Endothelial cell of umbilical vein (primary cell): ENCODE results near the gene CCNT1. TPM values are rescaled to one million over a fixed set of nuclear protein-coding genes. Genes with fewer than 3 reads are reported as not detected.
"Not testable (repeated sequence)": the region's sequence is repeated elsewhere in the genome, so short reads cannot be mapped to it uniquely, and the experiment has no call there.

Experiments used
- BruUV-seq: library from RNA; stranded (reverse); fragments of 400-500 nt; replicated peaks from 2 replicates; lab custom pipeline; 2021; lab: Mats Ljungman, UMichigan
- CTCF ChIA-PET: fragments of 300-600, 350-600 bp; sonication (Branson Sonifier 250); formaldehyde crosslinking; loops from one replicate; lab custom pipeline; 2021; ENCODE audit warnings: antibody characterized with exemption, inconsistent platforms; lab: Charles Lee
- POLR2A ChIA-PET: fragments of 300-600, 350-600 bp; sonication (Branson Sonifier 250); formaldehyde crosslinking; loops from one replicate; lab custom pipeline; 2021; ENCODE audit warnings: antibody characterized with exemption, inconsistent platforms; lab: Charles Lee
- DNase-seq: peaks from one replicate; pipeline ENCODE4 v3.0.0-alpha.2; 2011; ENCODE audit warnings: low read depth, low spot score
- FAIRE-seq: peaks from 2 replicates; lab custom pipeline; 2011; peaks lifted over from hg19 to GRCh38; lab: Jason Lieb, UNC
- H2AFZ ChIP-seq: 2 replicates; pipeline ENCODE4 v1.6.0; 2012; ENCODE audit warnings: low read depth, low read length, control low read depth, inconsistent platforms
- H3K27ac ChIP-seq: 2 replicates; pipeline ENCODE4 v1.5.1; 2011; ENCODE audit warnings: low read depth, mild to moderate bottlenecking, control low read depth, low read length, moderate library complexity; ENCODE audit not compliant: insufficient read depth
- H3K27me3 ChIP-seq, 2 experiments: 2 replicates each; pipeline versions ENCODE4 v1.6.0 to v1.6.1; 2011; ENCODE audit warnings: low read length in 2 of 2, mixed read lengths in 1 of 2; ENCODE audit not compliant: control insufficient read depth in 2 of 2, insufficient read depth in 2 of 2
- H3K36me3 ChIP-seq, 2 experiments: 2 replicates in 1 of 2; 3 replicates in 1 of 2; pipeline ENCODE4 v1.5.1; 2011; ENCODE audit warnings: low read length in 2 of 2, mild to moderate bottlenecking in 1 of 2, moderate library complexity in 1 of 2; ENCODE audit not compliant: control insufficient read depth in 2 of 2, insufficient read depth in 2 of 2; ENCODE audit errors: extremely low read depth in 1 of 2
- H3K4me1 ChIP-seq: 3 replicates; pipeline ENCODE4 v1.5.1; 2011; ENCODE audit warnings: mild to moderate bottlenecking, low read length; ENCODE audit not compliant: control insufficient read depth, insufficient read depth; ENCODE audit errors: extremely low read depth
- H3K4me2 ChIP-seq: 2 replicates; pipeline ENCODE4 v1.6.1; 2011; ENCODE audit warnings: low read length, control low read depth, mixed read lengths; ENCODE audit not compliant: insufficient read depth
- H3K4me3 ChIP-seq, 3 experiments: fragments of 200-600 bp in 1 of 3; sonication (generic), shearing (Covaris generic) in 1 of 3; replicated peaks in 1 of 3; 2 replicates each; pipeline ENCODE4 v1.5.1; 2011 to 2016; ENCODE audit warnings: control low read depth in 3 of 3, low read length in 3 of 3, mild to moderate bottlenecking in 2 of 3, inconsistent platforms in 1 of 3, low read depth in 1 of 3, moderate library complexity in 1 of 3; ENCODE audit not compliant: insufficient read depth in 1 of 3
- H3K79me2 ChIP-seq: 2 replicates; pipeline ENCODE4 v1.6.0; 2012; ENCODE audit warnings: low read length, inconsistent platforms; ENCODE audit not compliant: control insufficient read depth, insufficient read depth
- H3K9ac ChIP-seq: replicated peaks from 2 replicates; pipeline ENCODE3; 2011; ENCODE audit warnings: low read length, control low read depth; ENCODE audit not compliant: insufficient read depth; ENCODE audit errors: extremely low read depth
- H3K9me1 ChIP-seq: replicated peaks from 3 replicates; pipeline ENCODE4 v1.6.0; 2011; ENCODE audit warnings: mild to moderate bottlenecking, low read length; ENCODE audit not compliant: control insufficient read depth, insufficient read depth; ENCODE audit errors: extremely low read depth
- H3K9me3 ChIP-seq: replicated peaks from 2 replicates; pipeline ENCODE4 v1.5.1; 2012; ENCODE audit warnings: low read length, inconsistent platforms; ENCODE audit not compliant: control insufficient read depth, insufficient read depth
- H4K20me1 ChIP-seq: replicated peaks from 2 replicates; pipeline ENCODE3; 2011; ENCODE audit warnings: mild to moderate bottlenecking, low read length; ENCODE audit not compliant: control insufficient read depth, insufficient read depth; ENCODE audit errors: extremely low read depth
- EZH2 ChIP-seq: IDR thresholded peaks from 2 replicates; pipeline ENCODE4 v1.6.1; 2012; ENCODE audit warnings: borderline replicate concordance, low read depth, mild to moderate bottlenecking, moderate library complexity, low read length, inconsistent platforms; ENCODE audit not compliant: severe bottlenecking
- FOS ChIP-seq: IDR thresholded peaks from 2 replicates; pipeline ENCODE4 v1.6.1; 2011; ENCODE audit warnings: mild to moderate bottlenecking, low read length, moderate library complexity, borderline replicate concordance; ENCODE audit not compliant: insufficient read depth
- GATA2 ChIP-seq: IDR thresholded peaks from 2 replicates; pipeline ENCODE4 v1.7.0; 2011; ENCODE audit warnings: low read depth, mild to moderate bottlenecking, moderate library complexity, mixed read lengths, low read length; ENCODE audit not compliant: insufficient read length, insufficient read depth
- JUN ChIP-seq: IDR thresholded peaks from 2 replicates; pipeline ENCODE4 v1.6.1; 2011; ENCODE audit warnings: borderline replicate concordance, low read depth; ENCODE audit not compliant: insufficient read length, insufficient read depth
- MAX ChIP-seq: IDR thresholded peaks from 2 replicates; pipeline ENCODE4 v1.6.1; 2011; ENCODE audit not compliant: insufficient read depth, insufficient read length
- MYC ChIP-seq: IDR thresholded peaks from one replicate; pipeline ENCODE4 v1.6.1; 2011; ENCODE audit warnings: mild to moderate bottlenecking, low read depth, low read length
- POLR2A ChIP-seq: IDR thresholded peaks from 2 replicates; pipeline ENCODE4 v1.6.1; 2012; ENCODE audit warnings: low read depth, mild to moderate bottlenecking, control low read depth, low read length
- POLR2AphosphoS5 ChIP-seq: IDR thresholded peaks from 2 replicates; pipeline ENCODE4 v1.6.1; 2012; ENCODE audit warnings: low read depth, mild to moderate bottlenecking, control low read depth, low read length, moderate library complexity; ENCODE audit not compliant: insufficient read depth
- dilution Hi-C: fragments of 300-500 bp; cut with MboI; formaldehyde crosslinking; loops from one replicate; pipeline ENCODE4 v1.15.0; 2019; ENCODE audit warnings: low sequenced_read_pairs; ENCODE audit not compliant: extremely low pct_ligation_motif_present
- intact Hi-C: fragments of 100-400 bp; cut with micrococcal nuclease; formaldehyde crosslinking; loops from one replicate; pipeline ENCODE4 v1.10.0; 2022
- polyA plus RNA-seq, 4 experiments: library from polyadenylated mRNA; depleted of rRNA in 3 of 4; stranded (reverse) in 3 of 4; unstranded in 1 of 4; fragments of >200 nt; gene quantifications; 2 replicates each; pipeline versions ENCODE4 v1.2.1 to v1.2.3, GENCODE V29; 2011 to 2012; ENCODE audit warnings: missing spikeins in 1 of 4
- total RNA-seq: library from RNA; stranded (reverse); gene quantifications from 2 replicates; pipeline ENCODE4 v1.2.3, GENCODE V29; 2021
- TF ChIP-seq, protein P1 (sequence below), 2 donors: IDR thresholded peaks; 1 replicate in 1 of 2; 2 replicates in 1 of 2; pipeline ENCODE4 v1.5.1; 2011; ENCODE audit warnings: low read length in 2 of 2, mild to moderate bottlenecking in 2 of 2, moderate library complexity in 2 of 2, control low read depth in 1 of 2, inconsistent platforms in 1 of 2, low read depth in 1 of 2; ENCODE audit not compliant: insufficient read depth in 1 of 2; ENCODE audit errors: extremely low read depth in 1 of 2

Gene CCNT1
- total and polyA plus RNA-seq, 2 donors (not counting 3 experiments of a cell fraction or from before 2014, with no cell fraction given) = 10.6 to 33.0 TPM

GRCh38 chr12:48716168-48716492, 377 bp downstream of the CCNT1 start:
- intact Hi-C loops (loop anchor here (1.0 to 5.0 kb wide), 3 partner anchors 34 to 959 kb away; partner anchors contain the start of genes ADCY6, KANSL2 and RAPGEF3), dilution Hi-C loops (no loop called here)
- peaks cover 2 to 8% of the 10 kb centered on the region in 2 experiments for H3K36me3 ChIP-seq
- peak overlapping the region; percentile 92 for H3K4me2 ChIP-seq
- H3K9ac ChIP-seq = peak overlapping the region; percentile 98
- peak overlapping the region; percentile 0 for H2AFZ ChIP-seq
- peak overlapping the region; percentile 65 to 92 (median 71) for H3K4me3 ChIP-seq
- DNase-seq = no peak
- H3K9me1 ChIP-seq = no peaks in the 10 kb centered on the region
- no TSS peak for BruUV-seq
- no peaks in the 10 kb centered on the region for H3K9me3 ChIP-seq
- no peak for FAIRE-seq
- peaks cover 16% of the 10 kb centered on the region for H3K4me1 ChIP-seq
- H3K27ac ChIP-seq = peak overlapping the region; percentile 90
- ChIA-PET POLR2A (interaction anchor here (0.9 kb wide), 1 partner anchor 34 kb away, joined by 3 read pairs; no protein-coding TSS in a partner anchor), CTCF (no interaction called here)
- no peaks in the 10 kb centered on the region for H3K27me3 ChIP-seq
- TF ChIP-seq MYC (no peak), POLR2A (peak; percentile 7)
- H4K20me1 ChIP-seq = no peaks in the 10 kb centered on the region
- H3K79me2 ChIP-seq = peaks cover 46% of the 10 kb centered on the region

GRCh38 chr12:48712209-48712608, 4.3 kb downstream of the CCNT1 start:
- Histone ChIP-seq H3K27ac (no peak overlapping the region), H3K79me2 (peaks cover 79% of the 10 kb centered on the region), H3K36me3 (peaks cover 5 to 8% of the 10 kb centered on the region in 2 experiments), H3K9ac (no peak overlapping the region), H3K4me2 (no peak overlapping the region), H4K20me1 (no peaks in the 10 kb centered on the region), H2AFZ (no peak overlapping the region), H3K9me1 (no peaks in the 10 kb centered on the region), H3K27me3 (no peaks in the 10 kb centered on the region), H3K9me3 (no peaks in the 10 kb centered on the region), H3K4me3 (no peak overlapping the region), H3K4me1 (peaks cover 13% of the 10 kb centered on the region)
- dilution Hi-C loops (no loop called here), intact Hi-C loops (no loop called here)
- no peak for DNase-seq
- ChIA-PET POLR2A (no interaction called here), CTCF (interaction anchor here (1.4 kb wide), 1 partner anchor 14 kb away, joined by 3 read pairs; no protein-coding TSS in a partner anchor)
- FAIRE-seq = no peak
- BruUV-seq = no TSS peak
- TF ChIP-seq FOS (no peak), POLR2AphosphoS5 (no peak), GATA2 (no peak), JUN (no peak), EZH2 (no peak), MAX (no peak), POLR2A (no peak), MYC (no peak)
- TF ChIP-seq, protein P1, sequence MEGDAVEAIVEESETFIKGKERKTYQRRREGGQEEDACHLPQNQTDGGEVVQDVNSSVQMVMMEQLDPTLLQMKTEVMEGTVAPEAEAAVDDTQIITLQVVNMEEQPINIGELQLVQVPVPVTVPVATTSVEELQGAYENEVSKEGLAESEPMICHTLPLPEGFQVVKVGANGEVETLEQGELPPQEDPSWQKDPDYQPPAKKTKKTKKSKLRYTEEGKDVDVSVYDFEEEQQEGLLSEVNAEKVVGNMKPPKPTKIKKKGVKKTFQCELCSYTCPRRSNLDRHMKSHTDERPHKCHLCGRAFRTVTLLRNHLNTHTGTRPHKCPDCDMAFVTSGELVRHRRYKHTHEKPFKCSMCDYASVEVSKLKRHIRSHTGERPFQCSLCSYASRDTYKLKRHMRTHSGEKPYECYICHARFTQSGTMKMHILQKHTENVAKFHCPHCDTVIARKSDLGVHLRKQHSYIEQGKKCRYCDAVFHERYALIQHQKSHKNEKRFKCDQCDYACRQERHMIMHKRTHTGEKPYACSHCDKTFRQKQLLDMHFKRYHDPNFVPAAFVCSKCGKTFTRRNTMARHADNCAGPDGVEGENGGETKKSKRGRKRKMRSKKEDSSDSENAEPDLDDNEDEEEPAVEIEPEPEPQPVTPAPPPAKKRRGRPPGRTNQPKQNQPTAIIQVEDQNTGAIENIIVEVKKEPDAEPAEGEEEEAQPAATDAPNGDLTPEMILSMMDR (IDR thresholded peaks at IDR 0.05; ENCODE audit: extremely low read depth in 1 of 2, insufficient read depth in 1 of 2, low read depth in 1 of 2, low read length in 2 of 2) = no peak

DNA sequence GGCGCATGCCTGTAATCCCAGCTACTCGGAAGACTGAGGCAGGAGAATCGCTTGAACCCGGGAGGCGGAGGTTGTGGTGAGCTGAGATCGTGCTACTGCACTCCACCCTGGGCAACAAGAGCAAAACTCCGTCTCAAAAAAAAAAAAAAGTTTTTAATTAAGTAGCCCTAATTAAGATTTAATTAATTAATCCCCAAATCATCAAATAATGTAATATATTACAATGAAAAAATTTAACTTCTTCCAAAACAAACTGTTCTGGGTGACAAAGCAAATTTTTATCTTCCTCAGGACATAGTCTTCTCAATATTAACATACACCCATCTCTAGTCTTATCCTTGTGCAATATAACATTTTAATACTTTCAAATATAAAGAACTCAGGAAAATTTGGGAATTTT, 17.7 kb downstream of the CCNT1 start:
- FAIRE-seq, H3K4me3 ChIP-seq, BruUV-seq, dilution Hi-C loops, CTCF ChIA-PET, intact Hi-C loops, H2AFZ ChIP-seq, H3K4me2 ChIP-seq, POLR2A ChIA-PET, DNase-seq, H4K20me1 ChIP-seq, H3K4me1 ChIP-seq, H3K27ac ChIP-seq, H3K9ac ChIP-seq, H3K27me3 ChIP-seq, H3K9me1 ChIP-seq, H3K9me3 ChIP-seq: not testable (repeated sequence)
- peaks cover 7 to 12% of the 10 kb centered on the region in 2 experiments for H3K36me3 ChIP-seq
- H3K79me2 ChIP-seq = peaks cover 21% of the 10 kb centered on the region
